ENCODE data around the gene MEG3. TPM values are rescaled to one million over a fixed set of nuclear protein-coding genes. Genes with fewer than 3 reads are reported as not detected.

Gene MEG3
- total and polyA plus RNA-seq, 9 of the 15 experiments (the other 6 are each of a cell fraction or from before 2014, with no cell fraction given), result 0.10 to 5.3 (median 1.0) TPM; not detected in 1

DNA sequence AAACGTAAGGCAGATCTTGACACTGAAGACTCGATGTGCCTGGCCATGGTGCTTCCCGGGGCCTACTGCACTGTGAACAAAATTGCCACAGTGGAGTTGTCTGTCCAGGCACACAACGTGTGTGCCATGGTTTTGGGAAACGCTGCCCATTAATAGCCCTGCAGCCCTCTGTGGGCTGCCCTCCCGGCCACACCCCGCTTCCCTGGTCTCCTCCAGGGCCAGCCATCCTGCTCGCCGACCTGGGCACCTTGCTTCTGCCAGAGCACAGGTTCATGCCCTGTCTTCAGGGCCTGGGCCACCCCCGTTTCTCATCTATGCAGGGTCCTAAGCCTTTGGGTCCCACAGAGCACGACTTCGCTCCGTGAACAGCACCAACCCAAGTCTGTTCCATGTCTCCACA lies 18.9 kb downstream of the MEG3 start:
- ChIA-PET CTCF (ENCODE audit: low intra/inter-chr PET ratio) (no interaction called here), POLR2A (no interaction called here)
- Histone ChIP-seq H2AFZ (ENCODE audit: low read depth, low read length) (no peak overlapping the region), H3K36me3 (ENCODE audit: control insufficient read depth, insufficient read depth, low read length) (no peaks in the 10 kb centered on the region), H3K9ac (ENCODE audit: insufficient read depth in 1 of 2, low read depth in 2 of 2, low read length in 2 of 2) (peak overlapping the region in 1 of 2 experiments; percentile 26; a peak in 1 of 4 replicates), H3K27ac (ENCODE audit: extremely low read depth, low read depth, low read length) (no peak overlapping the region), H3K9me1 (ENCODE audit: control insufficient read depth, insufficient read depth, low read length) (no peaks in the 10 kb centered on the region), H3K4me1 (replicated peaks in 1 of 2; ENCODE audit: control insufficient read depth in 2 of 2, insufficient read depth in 2 of 2, low read length in 2 of 2) (peaks cover 0 to 22% of the 10 kb centered on the region in 2 experiments; a peak in 3 of 5 replicates), H3K27me3 (ENCODE audit: control insufficient read depth in 2 of 2, insufficient read depth in 2 of 2, low read length in 2 of 2) (no peaks in the 10 kb centered on the region), H4K20me1 (replicated peaks; ENCODE audit: control insufficient read depth, insufficient read depth, low read length) (no peaks in the 10 kb centered on the region), H3K9me3 (replicated peaks; ENCODE audit: control insufficient read depth, insufficient read depth, low read depth, low read length) (no peaks in the 10 kb centered on the region), H3K4me2 (ENCODE audit: insufficient read depth, low read length) (no peak overlapping the region), H3K79me2 (ENCODE audit: control insufficient read depth, insufficient read depth, low read length) (no peaks in the 10 kb centered on the region), H3K4me3 (no peak overlapping the region)
- in situ Hi-C loops (cut with MboI), result loop anchor here (10.0 kb wide), 1 partner anchor 180 kb away; no protein-coding TSS in a partner anchor
- FAIRE-seq, result no peak
- DNase-seq (ENCODE audit: extremely low read depth in 1 of 4, low spot score in 3 of 4), result no peak
- ATAC-seq, result no peak
- BruUV-seq (replicated peaks), result no TSS peak
- 74% methylated on average over 12 of the region's 13 CpGs for WGBS (ENCODE audit: insufficient coverage, low coverage, missing lambda C conversion rate)
- intact Hi-C loops (cut with micrococcal nuclease), result no loop called here
- no peak for TF ChIP-seq ZBTB43 (CRISPR knock-in tag; IDR thresholded peaks at IDR 0.05)
- TF ChIP-seq HMG20A (CRISPR knock-in tag; conservative IDR thresholded peaks at IDR 0.05), result no peak
- TF ChIP-seq ZNF75A (CRISPR knock-in tag; IDR thresholded peaks at IDR 0.05), result no peak
- TF ChIP-seq PBX2 (CRISPR knock-in tag; IDR thresholded peaks at IDR 0.05; ENCODE audit: low read depth), result no peak
- no peak for TF ChIP-seq PBX2 (tag; conservative IDR thresholded peaks at IDR 0.05; ENCODE audit: low read depth)
- TF ChIP-seq ZNF766 (CRISPR knock-in tag; conservative IDR thresholded peaks at IDR 0.05), result no peak
- TF ChIP-seq GABPB2 (CRISPR knock-in tag; conservative IDR thresholded peaks at IDR 0.05), result no peak
- no peak for TF ChIP-seq CHD1 (IDR thresholded peaks at IDR 0.05; ENCODE audit: low read length)
- TF ChIP-seq RBBP5 (IDR thresholded peaks at IDR 0.05; ENCODE audit: borderline replicate concordance, insufficient read depth, low read length, poor library complexity, severe bottlenecking), result no peak
- no peak for TF ChIP-seq CBX2 (IDR thresholded peaks at IDR 0.05; ENCODE audit: insufficient read depth, low read length, poor library complexity, severe bottlenecking)

Measured in K562 (cell line).